Memory B cell (primary cell): ENCODE data around the gene TMC5.

ENCODE experiments used
- ATAC-seq: fragments of 150-1000 bp; cut with Tn5 transposase; 2 replicates; pipeline ENCODE4 v1.10.0; 2021; ENCODE audit warnings: low read depth, mild to moderate bottlenecking, moderate library complexity
- DNase-seq, 2 donors: peaks; one replicate each; pipeline ENCODE4 v3.0.0; 2022; ENCODE audit warnings: low spot score in 2 of 2
- H3K27ac Mint-ChIP-seq: one replicate; pipeline ENCODE4 v1.8.0; 2022; ENCODE audit warnings: mild to moderate bottlenecking, moderate library complexity, mixed read lengths
- H3K27me3 Mint-ChIP-seq: one replicate; pipeline ENCODE4 v1.8.0; 2022; ENCODE audit warnings: mixed read lengths
- H3K36me3 Mint-ChIP-seq: one replicate; pipeline ENCODE4 v1.8.0; 2022; ENCODE audit warnings: mild to moderate bottlenecking, mixed read lengths
- H3K4me1 Mint-ChIP-seq: one replicate; pipeline ENCODE4 v1.8.0; 2022; ENCODE audit warnings: mixed read lengths
- H3K4me3 Mint-ChIP-seq: one replicate; pipeline ENCODE4 v1.8.0; 2022; ENCODE audit warnings: mild to moderate bottlenecking, moderate library complexity, mixed read lengths
- H3K9me3 Mint-ChIP-seq: one replicate; pipeline ENCODE4 v1.8.0; 2022; ENCODE audit warnings: mixed read lengths

The TMC5 gene

GRCh38 chr16:19486750-19487325, 69.2 kb downstream of the TMC5 start:
- H3K9me3 Mint-ChIP-seq, result no peaks in the 10 kb centered on the region
- DNase-seq, result no peak
- ATAC-seq, result no peak
- H3K4me1 Mint-ChIP-seq, result no peaks in the 10 kb centered on the region
- H3K36me3 Mint-ChIP-seq, result no peaks in the 10 kb centered on the region
- H3K27me3 Mint-ChIP-seq, result no peaks in the 10 kb centered on the region
- no peak overlapping the region for H3K4me3 Mint-ChIP-seq
- no peak overlapping the region for H3K27ac Mint-ChIP-seq

- Mint-ChIP-seq H3K27ac (no peak overlapping the region), H3K4me3 (no peak overlapping the region), H3K9me3 (no peaks in the 10 kb centered on the region), H3K27me3 (no peaks in the 10 kb centered on the region), H3K36me3 (no peaks in the 10 kb centered on the region), H3K4me1 (peaks cover under 1% of the 10 kb centered on the region)
- no peak for DNase-seq
- no peak for ATAC-seq
These were observed 70.5 kb downstream of the TMC5 start for GRCh38 chr16:19488213-19488640.

GRCh38 chr16:19490619-19491018, 72.9 kb downstream of the TMC5 start:
- Mint-ChIP-seq H3K27me3 (no peaks in the 10 kb centered on the region), H3K4me1 (peaks cover 9% of the 10 kb centered on the region), H3K9me3 (no peaks in the 10 kb centered on the region), H3K4me3 (no peak overlapping the region), H3K27ac (no peak overlapping the region), H3K36me3 (no peaks in the 10 kb centered on the region)
- no peak for DNase-seq
- ATAC-seq, result no peak

GRCh38 chr16:19497176-19497575, 79.5 kb downstream of the TMC5 start:
- ATAC-seq, result no peak
- H3K4me1 Mint-ChIP-seq, result peaks cover 9% of the 10 kb centered on the region
- DNase-seq, result no peak
- no peak overlapping the region for H3K4me3 Mint-ChIP-seq
- H3K36me3 Mint-ChIP-seq, result peaks cover 14% of the 10 kb centered on the region
- no peaks in the 10 kb centered on the region for H3K27me3 Mint-ChIP-seq
- H3K9me3 Mint-ChIP-seq, result no peaks in the 10 kb centered on the region
- peak overlapping the region; percentile 23 for H3K27ac Mint-ChIP-seq

- DNase-seq (no peak), ATAC-seq (no peak)
- Mint-ChIP-seq H3K27me3 (no peaks in the 10 kb centered on the region), H3K4me1 (peaks cover 2% of the 10 kb centered on the region), H3K27ac (no peak overlapping the region), H3K4me3 (no peak overlapping the region), H3K9me3 (no peaks in the 10 kb centered on the region), H3K36me3 (peaks cover 18% of the 10 kb centered on the region)
These were observed 81.3 kb downstream of the TMC5 start for GRCh38 chr16:19499006-19499405.

- H3K36me3 Mint-ChIP-seq, result peaks cover 21% of the 10 kb centered on the region
- no peaks in the 10 kb centered on the region for H3K4me1 Mint-ChIP-seq
- ATAC-seq (no peak), DNase-seq (no peak)
- no peak overlapping the region for H3K27ac Mint-ChIP-seq
- no peaks in the 10 kb centered on the region for H3K27me3 Mint-ChIP-seq
- H3K9me3 Mint-ChIP-seq, result no peaks in the 10 kb centered on the region
- no peak overlapping the region for H3K4me3 Mint-ChIP-seq
These were observed 81.8 kb downstream of the TMC5 start for GRCh38 chr16:19499481-19499880.

- peak; percentile 73 for ATAC-seq
These were observed 84.9 kb downstream of the TMC5 start for GRCh38 chr16:19502395-19503131.

GRCh38 chr16:19503461-19504075, 85.9 kb downstream of the TMC5 start:
- H3K9me3 Mint-ChIP-seq, result no peaks in the 10 kb centered on the region
- peaks cover 31% of the 10 kb centered on the region for H3K36me3 Mint-ChIP-seq

More at GRCh38 chr16:19502395-19503131, 84.9 kb downstream of the TMC5 start:
- Mint-ChIP-seq H3K4me3 (no peak overlapping the region), H3K27me3 (no peaks in the 10 kb centered on the region), H3K27ac (no peak overlapping the region), H3K4me1 (no peaks in the 10 kb centered on the region), H3K36me3 (peaks cover 31% of the 10 kb centered on the region), H3K9me3 (no peaks in the 10 kb centered on the region)
- DNase-seq, result peak; percentile 46 to 56

GRCh38 chr16:19505600-19506303, 88.1 kb downstream of the TMC5 start:
- Mint-ChIP-seq H3K36me3 (peaks cover 27% of the 10 kb centered on the region), H3K4me3 (no peak overlapping the region), H3K27me3 (no peaks in the 10 kb centered on the region), H3K4me1 (no peaks in the 10 kb centered on the region), H3K27ac (no peak overlapping the region), H3K9me3 (no peaks in the 10 kb centered on the region)
- ATAC-seq (no peak), DNase-seq (no peak)

More at GRCh38 chr16:19503461-19504075, 85.9 kb downstream of the TMC5 start:
- no peak overlapping the region for H3K27ac Mint-ChIP-seq
- no peak for DNase-seq
- ATAC-seq, result no peak
- no peaks in the 10 kb centered on the region for H3K27me3 Mint-ChIP-seq
- H3K4me1 Mint-ChIP-seq, result no peaks in the 10 kb centered on the region
- H3K4me3 Mint-ChIP-seq, result no peak overlapping the region

- Mint-ChIP-seq H3K4me3 (no peak overlapping the region), H3K36me3 (peaks cover 23% of the 10 kb centered on the region), H3K4me1 (peaks cover 3% of the 10 kb centered on the region), H3K27ac (no peak overlapping the region), H3K27me3 (no peaks in the 10 kb centered on the region), H3K9me3 (no peaks in the 10 kb centered on the region)
- ATAC-seq (no peak), DNase-seq (no peak)
These were observed 89.3 kb downstream of the TMC5 start for GRCh38 chr16:19506965-19507364.

GRCh38 chr16:19507867-19508266, 90.2 kb downstream of the TMC5 start:
- DNase-seq, result no peak

GRCh38 chr16:19512297-19512696, 94.6 kb downstream of the TMC5 start:
- peaks cover 26% of the 10 kb centered on the region for H3K36me3 Mint-ChIP-seq
- no peak overlapping the region for H3K27ac Mint-ChIP-seq
- ATAC-seq (no peak), DNase-seq (no peak)
- no peak overlapping the region for H3K4me3 Mint-ChIP-seq
- peaks cover 15% of the 10 kb centered on the region for H3K4me1 Mint-ChIP-seq
- no peaks in the 10 kb centered on the region for H3K9me3 Mint-ChIP-seq
- H3K27me3 Mint-ChIP-seq, result no peaks in the 10 kb centered on the region

More at GRCh38 chr16:19507867-19508266, 90.2 kb downstream of the TMC5 start:
- Mint-ChIP-seq H3K27me3 (no peaks in the 10 kb centered on the region), H3K36me3 (peaks cover 25% of the 10 kb centered on the region), H3K27ac (no peak overlapping the region), H3K4me1 (peaks cover 3% of the 10 kb centered on the region), H3K9me3 (no peaks in the 10 kb centered on the region), H3K4me3 (no peak overlapping the region)
- no peak for ATAC-seq

GRCh38 chr16:19513377-19514053, 95.8 kb downstream of the TMC5 start:
- Mint-ChIP-seq H3K27ac (no peak overlapping the region), H3K36me3 (peaks cover 26% of the 10 kb centered on the region), H3K4me3 (no peak overlapping the region), H3K9me3 (no peaks in the 10 kb centered on the region), H3K27me3 (no peaks in the 10 kb centered on the region), H3K4me1 (peaks cover 17% of the 10 kb centered on the region)
- ATAC-seq (peak; percentile 34), DNase-seq (no peak)
